AG08396 (cell line): ENCODE measurements around the gene NCBP1.
A peak's percentile ranks its signal among the peaks of the same experiment; 100 is the strongest.

ENCODE experiments used
- DNase-seq: peaks from one replicate; pipeline ENCODE4 v3.0.0; 2012; ENCODE audit warnings: low spot score, mixed read lengths

Gene NCBP1

GRCh38 chr9:97627624-97628023 is 6.0 kb upstream of the NCBP1 start:
- peak; percentile 35 for DNase-seq

- no peak for DNase-seq
Observed at GRCh38 chr9:97628668-97629067, 5.0 kb upstream of the NCBP1 start.

DNA sequence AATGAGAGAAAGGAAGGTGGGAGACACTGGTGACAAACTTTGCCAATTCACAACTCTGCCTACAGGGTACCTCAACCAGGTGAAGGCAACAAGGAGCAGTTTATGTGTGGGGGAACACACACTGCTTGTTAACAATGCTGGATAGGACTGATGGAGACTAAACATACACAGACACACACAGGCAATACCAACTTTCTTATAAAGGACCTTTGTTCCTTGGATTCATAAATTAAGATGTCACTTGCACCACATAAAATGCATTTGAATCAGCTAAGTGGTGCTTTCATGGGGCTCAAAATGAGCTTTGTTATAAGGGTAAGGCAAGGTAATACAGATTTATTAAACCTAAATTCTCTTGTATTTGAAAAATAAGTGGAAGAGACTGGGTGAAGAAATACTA is 4.5 kb upstream of the NCBP1 start:
- DNase-seq, result no peak

DNA sequence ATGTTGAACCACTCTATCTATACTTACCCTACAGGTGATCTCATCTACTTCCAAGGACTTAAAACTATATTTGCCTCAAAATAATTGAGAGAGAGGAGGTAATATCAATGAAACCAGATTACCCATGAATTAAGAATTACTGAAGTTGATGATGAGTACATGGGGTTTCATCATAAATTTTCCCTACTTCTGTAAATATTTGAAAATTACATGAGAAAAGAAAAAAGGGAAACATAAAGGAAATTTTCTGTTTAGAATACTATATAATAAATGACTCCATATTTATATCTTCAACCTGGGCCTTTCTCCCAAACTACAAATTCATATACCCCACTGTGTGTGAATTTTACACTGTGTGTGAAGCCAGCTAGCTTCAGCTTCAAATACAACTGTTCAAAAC is 3.0 kb upstream of the NCBP1 start:
- DNase-seq, result no peak

GRCh38 chr9:97632248-97632984 is 1.2 kb upstream of the NCBP1 start:
- peak; percentile 29 for DNase-seq

DNA sequence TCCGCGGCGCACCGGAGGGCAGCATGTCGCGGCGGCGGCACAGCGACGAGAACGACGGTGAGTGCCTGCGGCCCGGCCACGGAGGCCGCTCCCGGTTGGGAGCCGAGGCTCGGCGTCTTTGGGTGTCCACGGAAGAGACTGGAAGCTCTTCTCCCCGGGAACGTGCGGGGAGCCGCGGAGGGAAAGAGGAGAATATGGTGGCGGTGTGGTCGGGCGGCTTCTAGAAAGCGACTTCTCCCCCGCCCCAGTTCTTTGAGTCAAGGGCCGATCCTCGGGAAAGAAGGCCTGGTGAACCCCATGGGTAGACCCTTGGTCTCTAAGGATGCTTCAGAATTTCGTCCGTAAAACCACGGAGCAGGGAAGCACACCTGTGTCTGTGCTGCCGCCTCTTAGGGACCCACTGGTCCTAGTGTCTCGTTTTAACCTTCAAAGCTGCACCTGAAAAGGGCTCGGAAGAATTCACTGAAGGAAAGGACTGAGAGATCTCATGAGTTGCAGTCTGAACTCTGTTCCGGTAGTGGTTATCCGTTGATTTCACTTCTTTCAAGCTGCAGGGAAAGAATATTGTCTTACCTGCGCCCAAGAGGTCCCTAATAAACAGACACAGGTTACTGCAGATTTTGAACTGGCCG is 354 bp downstream of the NCBP1 start:
- no peak for DNase-seq

DNA sequence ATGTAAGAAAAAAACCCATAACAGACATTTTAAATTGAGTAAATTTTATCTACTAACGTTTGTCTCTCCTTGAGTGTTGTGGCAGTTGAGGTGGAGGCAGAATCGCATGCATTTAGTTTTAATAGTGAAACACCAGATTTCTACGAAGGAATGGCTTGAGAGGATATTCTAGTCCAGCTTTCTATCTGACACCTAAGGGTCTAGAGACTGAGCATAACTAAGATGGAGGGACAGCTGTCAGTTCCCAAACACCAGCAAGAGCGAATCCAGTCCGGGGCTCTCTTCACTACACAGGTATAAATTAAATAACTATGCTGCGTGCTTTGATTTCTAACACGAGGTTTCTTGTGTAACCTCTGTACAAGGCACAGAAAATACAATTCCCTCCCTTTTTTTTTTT is 1.4 kb downstream of the NCBP1 start:
- DNase-seq, result no peak

- DNase-seq, result no peak
Observed at GRCh38 chr9:97636903-97637302, 3.3 kb downstream of the NCBP1 start.

DNA sequence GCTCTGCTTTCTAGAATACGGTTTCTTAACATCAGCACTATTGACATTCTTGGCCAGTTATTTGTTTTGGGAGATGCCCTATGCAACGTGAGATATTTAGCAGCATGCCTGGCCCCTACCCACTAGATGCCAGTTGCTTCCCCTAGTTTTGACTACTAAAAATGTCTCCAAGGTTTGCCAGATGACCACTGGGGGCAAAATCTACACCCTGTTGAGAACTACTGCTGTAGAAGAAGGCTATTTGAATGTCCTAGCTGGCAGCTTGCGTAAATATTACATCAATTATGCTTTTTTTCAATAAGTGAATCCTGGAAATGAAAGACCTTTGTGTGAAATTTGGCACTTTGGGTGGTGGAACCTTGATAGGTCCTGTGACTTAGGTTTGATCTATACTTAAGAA is 5.0 kb downstream of the NCBP1 start:
- DNase-seq, result no peak

DNA sequence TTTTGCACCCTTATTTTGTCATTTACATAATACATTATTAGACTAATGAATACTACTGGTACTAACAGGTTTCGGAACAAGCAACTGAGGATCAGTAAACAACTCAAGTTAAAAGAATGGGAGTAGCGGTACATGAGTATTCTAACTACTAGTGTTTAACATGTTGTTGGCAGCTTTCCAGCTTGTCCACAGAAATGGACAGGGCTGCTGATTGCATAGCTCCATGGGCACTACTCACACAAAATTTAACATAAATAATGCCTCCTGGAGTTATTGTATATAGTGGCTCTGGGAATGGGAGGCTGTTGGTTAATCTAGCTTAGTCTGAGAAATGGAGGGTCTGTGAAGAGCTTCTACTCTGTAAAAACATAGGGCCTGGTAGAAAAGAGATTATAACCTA is 6.7 kb downstream of the NCBP1 start:
- no peak for DNase-seq

DNA sequence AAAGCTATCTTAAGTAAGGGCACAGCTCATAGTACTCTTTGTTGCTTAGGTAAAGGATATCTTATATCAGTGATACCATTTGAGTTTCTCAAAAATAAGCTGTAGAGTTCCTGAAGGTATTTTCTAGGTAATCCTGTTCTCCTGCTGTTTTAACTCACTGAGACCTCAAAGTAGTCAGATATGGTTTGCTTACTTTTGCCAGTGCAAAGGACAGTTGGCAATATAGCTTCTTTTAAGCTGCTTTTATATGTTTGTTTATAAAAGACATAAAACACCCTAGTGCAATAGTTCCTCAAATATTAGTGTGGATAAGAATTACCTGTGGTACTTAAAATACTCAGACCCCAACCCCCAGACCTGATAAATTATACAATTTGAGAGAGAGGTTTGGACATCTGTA is 12.1 kb downstream of the NCBP1 start:
- DNase-seq, result no peak

DNA sequence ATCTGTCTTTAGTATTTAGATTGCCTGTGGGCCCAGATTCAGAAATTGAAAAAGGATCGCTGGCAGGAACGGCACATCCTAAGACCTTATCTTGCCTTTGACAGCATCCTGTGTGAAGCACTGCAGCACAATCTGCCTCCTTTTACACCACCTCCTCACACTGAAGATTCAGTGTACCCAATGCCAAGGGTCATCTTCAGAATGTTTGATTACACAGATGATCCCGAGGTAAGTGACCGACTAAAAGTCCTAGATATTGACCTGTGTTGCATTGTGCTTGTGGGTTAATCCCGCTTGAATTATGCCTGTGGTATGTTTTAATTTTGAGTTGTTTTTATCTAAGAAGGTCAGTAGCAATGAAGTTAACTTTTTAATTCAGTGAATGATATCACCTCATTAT is 14.4 kb downstream of the NCBP1 start:
- DNase-seq, result no peak

GRCh38 chr9:97651646-97652045 is 18.0 kb downstream of the NCBP1 start:
- no peak for DNase-seq

DNA sequence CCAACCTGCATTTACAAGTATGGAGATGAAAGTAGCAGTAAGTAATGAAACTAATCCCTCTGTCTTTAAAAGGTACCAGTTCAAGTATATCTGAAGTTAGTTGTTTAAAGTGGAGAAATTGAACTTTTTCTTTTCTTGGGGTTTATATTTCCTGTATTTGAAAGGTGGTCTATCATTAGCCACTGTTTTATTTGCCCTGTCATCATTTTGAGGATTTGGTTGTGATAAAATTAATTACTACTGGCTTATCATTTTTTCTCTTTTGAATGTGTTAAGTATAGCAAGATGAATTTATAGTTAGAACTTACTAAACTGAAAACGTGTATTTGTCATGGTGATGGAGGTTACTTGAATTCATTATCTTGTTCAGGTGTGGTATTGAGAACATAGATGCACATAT is 25.1 kb downstream of the NCBP1 start:
- no peak for DNase-seq

- DNase-seq, result no peak
Observed at GRCh38 chr9:97659771-97660170, 26.1 kb downstream of the NCBP1 start.

DNA sequence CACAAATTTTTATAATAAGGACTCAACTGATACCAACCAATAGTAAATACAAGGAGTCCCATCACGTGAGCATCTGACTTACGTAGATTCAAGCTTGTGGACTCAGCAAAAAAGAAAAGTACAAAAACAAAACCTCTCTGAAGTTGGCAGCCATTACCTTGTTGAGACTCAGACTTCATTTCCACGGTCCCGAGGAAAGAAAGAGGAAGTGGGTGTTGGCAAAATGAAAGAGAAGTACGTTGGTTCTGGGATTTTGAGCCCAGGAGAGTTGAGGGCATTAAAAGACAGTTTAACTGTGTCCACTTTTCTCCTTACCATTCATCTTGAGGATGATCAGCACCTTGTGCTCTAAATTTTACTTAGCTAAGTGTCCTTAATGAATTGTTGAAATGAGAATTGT is 26.7 kb downstream of the NCBP1 start:
- DNase-seq, result no peak

GRCh38 chr9:97660847-97661246 is 27.2 kb downstream of the NCBP1 start:
- DNase-seq, result no peak

GRCh38 chr9:97665742-97666141 is 32.1 kb downstream of the NCBP1 start:
- no peak for DNase-seq

- DNase-seq, result no peak
Observed at GRCh38 chr9:97666907-97667686, 33.5 kb downstream of the NCBP1 start.

- DNase-seq, result no peak
Observed at GRCh38 chr9:97668485-97668884, 34.9 kb downstream of the NCBP1 start.

- DNase-seq, result no peak
Observed at GRCh38 chr9:97670586-97670985, 37.0 kb downstream of the NCBP1 start.

DNA sequence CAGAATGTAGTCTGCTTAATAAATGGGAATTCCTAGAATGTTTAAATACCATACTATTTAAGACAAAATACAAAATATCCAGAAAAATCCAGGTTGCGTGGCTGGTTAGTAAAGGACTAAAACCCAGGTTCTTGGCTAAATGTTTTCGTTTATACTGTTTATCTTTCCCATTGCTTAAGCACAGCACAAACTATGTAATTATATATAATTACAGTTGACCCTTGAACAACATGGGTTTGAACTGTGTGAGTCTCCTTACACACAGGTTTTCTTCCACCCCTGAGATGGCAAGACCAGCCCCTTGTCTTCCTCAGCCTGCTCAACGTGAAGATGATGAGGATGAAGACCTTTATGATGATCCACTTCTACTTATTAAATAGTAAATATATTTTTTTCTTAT is 38.8 kb downstream of the NCBP1 start:
- DNase-seq, result no peak

- no peak for DNase-seq
Observed at GRCh38 chr9:97673922-97674321, 40.3 kb downstream of the NCBP1 start.
